Astrocyte of the spinal cord (primary cell): Measurements from ENCODE around the gene MAS1L.

ENCODE experiments used
- DNase-seq: peaks from one replicate; pipeline ENCODE4 v3.0.0; 2011; ENCODE audit warnings: low read depth, low spot score
- H3K4me3 ChIP-seq: 2 replicates; pipeline ENCODE4 v1.5.1; 2011; ENCODE audit warnings: low read depth, mild to moderate bottlenecking, low read length, moderate library complexity
- CTCF ChIP-seq: IDR thresholded peaks from 2 replicates; pipeline ENCODE4 v1.5.1; 2012; ENCODE audit warnings: low read depth, mild to moderate bottlenecking, low read length, inconsistent platforms
- in situ Hi-C: cut with HindIII; loops from 2 replicates; pipeline ENCODE4 v1.10.0; 2017; ENCODE audit warnings: low sequenced_read_pairs

MAS1L gene

GRCh38 chr6:29487660-29488059, at the start of gene MAS1L:
TSS of gene MAS1L (minus strand) at chr6:29487956. CDS start at chr6:29487902, 54 bp downstream.
- in situ Hi-C loops = no loop called here
- H3K4me3 ChIP-seq = no peak within 1 kb of the TSS
- TF ChIP-seq CTCF = no peak
- DNase-seq = no peak

- no peak for TF ChIP-seq CTCF
- H3K4me3 ChIP-seq = no peak overlapping the region
- DNase-seq = no peak
- in situ Hi-C loops = no loop called here
Observed at GRCh38 chr6:29532320-29532951, 44.7 kb upstream of the MAS1L start.

- no peak for DNase-seq
- in situ Hi-C loops = no loop called here
- H3K4me3 ChIP-seq = no peak overlapping the region
- TF ChIP-seq CTCF = no peak
Observed at GRCh38 chr6:29531668-29532067, 43.9 kb upstream of the MAS1L start.

GRCh38 chr6:29530671-29531310, 43.0 kb upstream of the MAS1L start:
- no peak for TF ChIP-seq CTCF

GRCh38 chr6:29529956-29530355, 42.2 kb upstream of the MAS1L start:
- no peak for DNase-seq
- TF ChIP-seq CTCF = no peak
- no peak overlapping the region for H3K4me3 ChIP-seq
- in situ Hi-C loops = no loop called here

More at GRCh38 chr6:29530671-29531310, 43.0 kb upstream of the MAS1L start:
- H3K4me3 ChIP-seq = no peak overlapping the region
- in situ Hi-C loops = no loop called here
- DNase-seq = no peak

GRCh38 chr6:29528988-29529560, 41.3 kb upstream of the MAS1L start:
- in situ Hi-C loops = no loop called here
- H3K4me3 ChIP-seq = no peak overlapping the region
- no peak for TF ChIP-seq CTCF
- no peak for DNase-seq
